GM13977 (cell line): ENCODE data around the gene GJA4.

Experiments used
- DNase-seq: peaks from one replicate; pipeline ENCODE4 v3.0.0; 2012; ENCODE audit warnings: low spot score
- CTCF ChIP-seq: IDR thresholded peaks from 2 replicates; pipeline ENCODE4 v1.5.1; 2012; ENCODE audit warnings: mild to moderate bottlenecking, control low read depth; ENCODE audit not compliant: insufficient read depth; ENCODE audit errors: extremely low read depth, missing control alignments
- in situ Hi-C: fragments of 300-500 bp; cut with MboI; formaldehyde crosslinking; loops from one replicate; pipeline ENCODE4 v1.12.0; 2022; ENCODE audit warnings: low sequenced_read_pairs, low pct_unique_long_range_greater_than_20kb, mixed read lengths, inconsistent platforms; ENCODE audit not compliant: unreplicated experiment

GJA4 gene

DNA sequence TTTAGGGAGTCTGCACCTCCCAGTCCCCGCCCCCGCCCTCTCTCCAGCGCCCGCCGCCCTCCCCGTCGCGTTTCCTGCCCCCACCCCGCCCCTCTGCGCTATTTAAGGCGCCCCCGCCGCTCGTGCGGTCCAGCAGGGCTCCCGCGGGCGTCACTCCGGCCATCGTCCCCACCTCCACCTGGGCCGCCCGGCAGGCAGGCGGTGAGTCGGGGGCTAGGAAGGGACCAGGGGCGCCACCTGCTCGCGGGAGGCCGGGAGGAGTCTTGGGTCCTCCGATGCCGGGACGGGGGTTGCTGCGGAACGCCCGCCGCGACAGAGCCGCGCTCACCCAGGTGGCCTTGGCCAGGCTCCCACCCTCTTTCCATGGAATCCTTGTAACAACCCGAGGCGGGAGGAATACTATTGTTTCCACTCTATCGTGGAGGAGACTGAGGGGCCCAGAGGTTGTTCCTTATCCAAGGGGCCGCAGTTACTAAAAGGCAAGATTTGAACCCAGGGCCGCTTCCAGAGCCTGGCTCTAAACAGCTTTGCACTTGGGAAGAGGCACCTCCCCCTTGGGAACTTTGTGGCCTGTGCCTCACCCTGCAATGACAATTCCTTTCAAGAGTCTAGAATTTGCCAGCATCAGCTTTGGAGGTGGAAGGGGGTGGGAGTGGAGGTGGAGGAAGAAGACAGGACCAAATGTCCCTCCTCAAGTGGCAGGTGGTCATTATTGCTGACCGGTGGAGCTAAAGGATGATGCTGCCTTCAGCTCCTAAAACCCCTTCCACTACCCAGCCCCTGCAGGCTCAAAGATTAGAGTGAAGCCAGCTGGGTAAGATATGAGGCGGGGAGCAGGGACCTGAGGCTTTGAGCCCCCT lies at the start of gene GJA4:
TSS of gene GJA4 (plus strand) at position 132 of the 860 bp plus-strand sequence. CDS start 1,215 bp downstream, outside the sequence.
- DNase-seq: no peak
- no peak for TF ChIP-seq CTCF
- in situ Hi-C loops: no loop called here

DNA sequence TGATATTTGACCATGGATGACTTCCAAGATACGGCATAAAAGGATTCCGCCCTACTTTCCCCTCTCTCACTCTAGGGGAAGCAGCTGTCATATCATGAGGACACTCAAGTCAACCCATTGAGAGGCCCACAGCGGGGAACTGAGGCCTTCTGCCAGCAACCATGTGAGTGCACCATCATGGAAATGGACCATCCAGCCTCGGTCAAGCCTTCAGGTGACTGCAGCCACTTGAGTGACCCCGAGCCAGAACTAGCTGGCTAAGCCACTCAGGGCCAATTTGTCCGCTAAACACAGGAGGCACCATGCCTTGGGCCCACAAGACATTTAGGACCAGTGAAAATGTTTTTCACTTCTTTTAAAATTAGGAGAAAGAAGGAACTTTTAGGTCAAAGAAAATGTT lies 49.0 kb upstream of the GJA4 start:
- in situ Hi-C loops: no loop called here
- no peak for TF ChIP-seq CTCF
- no peak for DNase-seq

DNA sequence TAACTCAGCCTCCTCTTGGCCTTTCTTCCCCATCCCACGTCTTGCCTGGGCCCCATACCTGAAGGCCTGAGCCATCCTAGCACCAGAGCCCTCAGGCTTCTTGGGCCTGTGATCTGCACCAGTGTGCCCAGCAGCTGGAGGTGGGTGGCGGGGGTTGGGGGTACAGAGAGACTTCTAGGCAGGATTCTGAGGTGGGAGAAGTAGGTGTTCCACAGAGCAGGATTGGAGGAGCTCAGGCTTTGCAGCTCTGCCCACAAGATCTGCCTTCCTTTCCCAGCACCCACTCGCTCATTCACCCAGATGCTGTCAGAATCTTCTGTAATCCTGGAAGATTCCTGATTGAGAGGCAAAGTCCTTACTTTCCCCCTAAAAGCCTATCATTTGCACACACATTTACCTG lies 47.9 kb upstream of the GJA4 start:
- in situ Hi-C loops: no loop called here
- no peak for TF ChIP-seq CTCF
- no peak for DNase-seq

GRCh38 chr1:34745666-34746065 lies 47.1 kb upstream of the GJA4 start:
- in situ Hi-C loops: no loop called here

GRCh38 chr1:34746101-34746500 lies 46.7 kb upstream of the GJA4 start:
- no peak for TF ChIP-seq CTCF
- no peak for DNase-seq
- in situ Hi-C loops: no loop called here

More at GRCh38 chr1:34745666-34746065, 47.1 kb upstream of the GJA4 start:
- no peak for DNase-seq
- TF ChIP-seq CTCF: no peak

GRCh38 chr1:34746785-34747637 lies 45.8 kb upstream of the GJA4 start:
- no peak for DNase-seq
- TF ChIP-seq CTCF: no peak
- in situ Hi-C loops: no loop called here
